HAP-1 (cell line): ENCODE results near the gene GABRD.

Experiments used
- DNase-seq, 2 experiments: peaks; one replicate each; pipeline ENCODE4 v3.0.0-alpha.2; 2016 to 2020; ENCODE audit warnings: low spot score in 2 of 2
- H3K27me3 ChIP-seq: fragments of 250-450 bp; sonication (Bioruptor Pico); 2 replicates; pipeline ENCODE4 v1.5.1; 2020; ENCODE audit warnings: low read depth, mild to moderate bottlenecking, moderate library complexity
- H3K36me3 ChIP-seq: fragments of 250-450 bp; sonication (Bioruptor Pico); replicated peaks from 2 replicates; pipeline ENCODE4 v1.5.1; 2020; ENCODE audit warnings: mild to moderate bottlenecking
- H3K4me1 ChIP-seq: fragments of 250-450 bp; sonication (Bioruptor Pico); 2 replicates; pipeline ENCODE4 v1.5.1; 2020; ENCODE audit warnings: mild to moderate bottlenecking
- H3K4me3 ChIP-seq: fragments of 250-450 bp; sonication (Bioruptor Pico); 2 replicates; pipeline ENCODE4 v1.5.1; 2020; ENCODE audit warnings: mild to moderate bottlenecking, moderate library complexity
- H3K9me3 ChIP-seq: fragments of 250-450 bp; sonication (Bioruptor Pico); 2 replicates; pipeline ENCODE4 v1.5.1; 2020; ENCODE audit warnings: mild to moderate bottlenecking, moderate library complexity
- in situ Hi-C: fragments of 300-500 bp; cut with MboI; formaldehyde crosslinking; loops from 3 replicates; pipeline ENCODE4 v1.14.3; 2020; ENCODE audit warnings: low sequenced_read_pairs, inconsistent platforms, mixed read lengths

GABRD gene

GRCh38 chr1:2052756-2053155 is 33.6 kb downstream of the GABRD start:
- H3K9me3 ChIP-seq = no peaks in the 10 kb centered on the region
- no peak for DNase-seq
- no peaks in the 10 kb centered on the region for H3K27me3 ChIP-seq
- H3K36me3 ChIP-seq = peaks cover 13% of the 10 kb centered on the region
- H3K4me1 ChIP-seq = peaks cover 8% of the 10 kb centered on the region; the same call in 1 of the 2 replicates
- in situ Hi-C loops = no loop called here
- H3K4me3 ChIP-seq = no peak overlapping the region

- Histone ChIP-seq H3K4me1 (peaks cover 8% of the 10 kb centered on the region; the same call in 1 of the 2 replicates), H3K4me3 (no peak overlapping the region), H3K36me3 (peaks cover 13% of the 10 kb centered on the region), H3K27me3 (no peaks in the 10 kb centered on the region), H3K9me3 (no peaks in the 10 kb centered on the region)
- no peak for DNase-seq
- in situ Hi-C loops = no loop called here
These were observed 34.1 kb downstream of the GABRD start for GRCh38 chr1:2053217-2053616.

GRCh38 chr1:2053784-2054376 is 34.7 kb downstream of the GABRD start:
- peaks cover 8% of the 10 kb centered on the region; the same call in 1 of the 2 replicates for H3K4me1 ChIP-seq
- DNase-seq = no peak
- no peaks in the 10 kb centered on the region for H3K9me3 ChIP-seq
- in situ Hi-C loops = no loop called here
- H3K36me3 ChIP-seq = peaks cover 19% of the 10 kb centered on the region
- no peak overlapping the region for H3K4me3 ChIP-seq
- no peaks in the 10 kb centered on the region for H3K27me3 ChIP-seq

- no peak for DNase-seq
- Histone ChIP-seq H3K27me3 (no peaks in the 10 kb centered on the region), H3K36me3 (peaks cover 20% of the 10 kb centered on the region), H3K9me3 (no peaks in the 10 kb centered on the region), H3K4me1 (peaks cover 3% of the 10 kb centered on the region; the same call in 1 of the 2 replicates), H3K4me3 (no peak overlapping the region)
- in situ Hi-C loops = no loop called here
These were observed 35.4 kb downstream of the GABRD start for GRCh38 chr1:2054560-2054959.

GRCh38 chr1:2055911-2056575 is 36.9 kb downstream of the GABRD start:
- in situ Hi-C loops = no loop called here
- no peaks in the 10 kb centered on the region for H3K9me3 ChIP-seq
- H3K4me1 ChIP-seq = no peaks in the 10 kb centered on the region
- H3K27me3 ChIP-seq = no peaks in the 10 kb centered on the region
- H3K4me3 ChIP-seq = no peak overlapping the region
- peaks cover 20% of the 10 kb centered on the region for H3K36me3 ChIP-seq
- no peak for DNase-seq

GRCh38 chr1:2056955-2057590 is 37.9 kb downstream of the GABRD start:
- peaks cover 20% of the 10 kb centered on the region for H3K36me3 ChIP-seq
- no peaks in the 10 kb centered on the region for H3K9me3 ChIP-seq
- DNase-seq = no peak
- no peak overlapping the region for H3K4me3 ChIP-seq
- H3K4me1 ChIP-seq = no peaks in the 10 kb centered on the region
- in situ Hi-C loops = no loop called here
- no peaks in the 10 kb centered on the region for H3K27me3 ChIP-seq

GRCh38 chr1:2059290-2059953 is 40.3 kb downstream of the GABRD start:
- H3K4me3 ChIP-seq = no peak overlapping the region

GRCh38 chr1:2060072-2060471 is 40.9 kb downstream of the GABRD start:
- in situ Hi-C loops = no loop called here
- Histone ChIP-seq H3K36me3 (peaks cover 20% of the 10 kb centered on the region), H3K4me1 (no peaks in the 10 kb centered on the region), H3K4me3 (no peak overlapping the region), H3K9me3 (no peaks in the 10 kb centered on the region), H3K27me3 (no peaks in the 10 kb centered on the region)
- no peak for DNase-seq

More at GRCh38 chr1:2059290-2059953, 40.3 kb downstream of the GABRD start:
- H3K9me3 ChIP-seq = no peaks in the 10 kb centered on the region
- in situ Hi-C loops = no loop called here
- H3K36me3 ChIP-seq = peaks cover 20% of the 10 kb centered on the region
- H3K27me3 ChIP-seq = no peaks in the 10 kb centered on the region
- H3K4me1 ChIP-seq = no peaks in the 10 kb centered on the region
- DNase-seq = no peak

GRCh38 chr1:2060535-2060934 is 41.4 kb downstream of the GABRD start:
- Histone ChIP-seq H3K4me3 (no peak overlapping the region), H3K4me1 (no peaks in the 10 kb centered on the region), H3K9me3 (no peaks in the 10 kb centered on the region), H3K36me3 (peaks cover 20% of the 10 kb centered on the region), H3K27me3 (no peaks in the 10 kb centered on the region)
- in situ Hi-C loops = no loop called here
- DNase-seq = no peak

GRCh38 chr1:2061065-2061778 is 42.1 kb downstream of the GABRD start:
- peaks cover 16% of the 10 kb centered on the region for H3K36me3 ChIP-seq
- in situ Hi-C loops = no loop called here
- no peaks in the 10 kb centered on the region for H3K9me3 ChIP-seq
- no peaks in the 10 kb centered on the region for H3K27me3 ChIP-seq
- H3K4me1 ChIP-seq = no peaks in the 10 kb centered on the region
- no peak overlapping the region for H3K4me3 ChIP-seq
- DNase-seq = no peak

- H3K4me1 ChIP-seq = no peaks in the 10 kb centered on the region
- no peaks in the 10 kb centered on the region; the same call in 1 of the 2 replicates for H3K36me3 ChIP-seq
- H3K9me3 ChIP-seq = no peaks in the 10 kb centered on the region
- DNase-seq = no peak
- in situ Hi-C loops = no loop called here
- H3K4me3 ChIP-seq = no peak overlapping the region
- no peaks in the 10 kb centered on the region for H3K27me3 ChIP-seq
These were observed 46.6 kb downstream of the GABRD start for GRCh38 chr1:2065699-2066098.

- H3K36me3 ChIP-seq = no peaks in the 10 kb centered on the region; the same call in 1 of the 2 replicates
- no peaks in the 10 kb centered on the region for H3K4me1 ChIP-seq
- H3K9me3 ChIP-seq = no peaks in the 10 kb centered on the region
- no peak overlapping the region for H3K4me3 ChIP-seq
- no peak for DNase-seq
- no peaks in the 10 kb centered on the region for H3K27me3 ChIP-seq
- in situ Hi-C loops = no loop called here
These were observed 48.2 kb downstream of the GABRD start for GRCh38 chr1:2067393-2067792.

GRCh38 chr1:2067981-2068380 is 48.8 kb downstream of the GABRD start:
- Histone ChIP-seq H3K9me3 (no peaks in the 10 kb centered on the region), H3K36me3 (no peaks in the 10 kb centered on the region; the same call in 1 of the 2 replicates), H3K4me3 (no peak overlapping the region), H3K27me3 (no peaks in the 10 kb centered on the region), H3K4me1 (no peaks in the 10 kb centered on the region)
- in situ Hi-C loops = no loop called here
- DNase-seq = no peak
